Stimulated activated CD8-positive, alpha-beta memory T cell treated with anti-CD3 and anti-CD28 coated beads, Interleukin-12 subunit alpha, Interleukin-12 subunit beta, amount 100 ng/mL, for 24 hours (primary cell): Measurements from ENCODE around the gene NPM3.

Source experiments
- DNase-seq: peaks from one replicate; pipeline ENCODE4 v3.0.0-alpha.2; 2020; ENCODE audit errors: extremely low read depth

NPM3 gene

GRCh38 chr10:101758858-101759257 lies 24.4 kb downstream of the NPM3 start:
- DNase-seq = no peak

- no peak for DNase-seq
These were observed 31.0 kb downstream of the NPM3 start for GRCh38 chr10:101752241-101752640.

GRCh38 chr10:101749047-101750016 lies 33.9 kb downstream of the NPM3 start:
- no peak for DNase-seq

- no peak for DNase-seq
These were observed 34.8 kb downstream of the NPM3 start for GRCh38 chr10:101748496-101748895.

GRCh38 chr10:101745074-101745696 lies 38.1 kb downstream of the NPM3 start:
- no peak for DNase-seq

- no peak for DNase-seq
These were observed 39.0 kb downstream of the NPM3 start for GRCh38 chr10:101744267-101744666.

- no peak for DNase-seq
These were observed 41.3 kb downstream of the NPM3 start for GRCh38 chr10:101741938-101742337.

- no peak for DNase-seq
These were observed 46.6 kb downstream of the NPM3 start for GRCh38 chr10:101736666-101737065.

- DNase-seq = no peak
These were observed 51.1 kb downstream of the NPM3 start for GRCh38 chr10:101732096-101732495.
